ENCODE data around the gene SERPINI1.
A peak's percentile ranks its signal among the peaks of the same experiment; 100 is the strongest.

SERPINI1 gene

DNA sequence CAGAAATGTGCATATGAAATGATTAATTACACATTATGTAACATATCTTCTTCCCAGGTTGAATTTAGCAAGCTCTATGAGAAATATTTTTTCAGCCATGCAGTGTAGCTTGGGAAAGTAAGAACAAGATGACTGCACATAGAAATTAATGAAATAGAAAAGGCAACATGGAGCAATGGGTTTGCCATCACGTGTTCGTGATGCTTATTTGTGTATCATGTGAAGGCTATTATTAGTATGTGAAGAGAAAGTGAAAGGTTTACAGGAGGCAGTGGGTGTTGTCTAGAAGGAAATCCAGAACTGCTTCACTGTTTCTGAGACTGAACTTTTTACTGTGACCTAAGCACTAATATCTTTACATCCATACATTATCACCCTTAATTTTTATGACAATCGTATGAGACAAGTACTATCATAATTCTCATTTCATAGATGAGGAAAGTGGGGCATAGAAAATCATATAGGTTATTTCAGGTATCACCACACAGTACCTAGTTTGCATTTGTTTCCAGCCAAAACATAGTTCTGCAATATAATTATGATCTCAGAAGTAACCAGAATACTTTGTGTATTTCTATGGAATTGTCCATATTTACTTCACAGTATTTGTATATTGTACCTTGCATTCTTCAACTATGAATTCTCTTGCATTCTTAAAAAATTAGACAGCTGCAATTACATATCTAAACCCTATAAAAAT lies 14.9 kb downstream of the SERPINI1 start:
- no peak for TF ChIP-seq CTCF (IDR thresholded peaks at IDR 0.05; ENCODE audit: low read depth, low read length, missing control alignments)
- DNase-seq (ENCODE audit: low read depth): peak; percentile 51
- H3K4me3 ChIP-seq (ENCODE audit: low read depth, low read length): no peak overlapping the region

DNA sequence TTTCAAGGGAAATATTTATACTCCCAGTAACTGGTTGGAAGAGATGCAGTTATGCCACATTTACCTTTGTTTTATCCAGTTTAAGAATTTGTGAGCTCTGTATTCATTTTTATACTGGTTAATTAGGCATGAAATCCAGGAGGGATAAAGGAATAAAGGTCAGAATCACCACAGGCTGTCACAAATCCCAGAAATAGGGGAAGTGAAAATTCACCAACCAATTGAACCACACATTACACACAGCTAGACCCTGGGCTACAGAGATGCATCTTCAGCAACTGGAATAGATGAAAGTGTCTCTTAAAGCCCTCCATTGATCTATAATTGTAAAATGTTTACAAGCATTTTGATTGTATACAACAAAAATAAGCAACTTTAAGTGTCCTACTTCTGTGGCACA lies 18.5 kb downstream of the SERPINI1 start:
- no peak for DNase-seq (ENCODE audit: low read depth)
- H3K4me3 ChIP-seq (ENCODE audit: low read depth, low read length): no peak overlapping the region
- TF ChIP-seq CTCF (IDR thresholded peaks at IDR 0.05; ENCODE audit: low read depth, low read length, missing control alignments): no peak

- H3K4me3 ChIP-seq (ENCODE audit: low read depth, low read length): no peak overlapping the region
- no peak for TF ChIP-seq CTCF (IDR thresholded peaks at IDR 0.05; ENCODE audit: low read depth, low read length, missing control alignments)
- no peak for DNase-seq (ENCODE audit: low read depth)
These were observed 25.8 kb downstream of the SERPINI1 start for GRCh38 chr3:167761302-167761701.

DNA sequence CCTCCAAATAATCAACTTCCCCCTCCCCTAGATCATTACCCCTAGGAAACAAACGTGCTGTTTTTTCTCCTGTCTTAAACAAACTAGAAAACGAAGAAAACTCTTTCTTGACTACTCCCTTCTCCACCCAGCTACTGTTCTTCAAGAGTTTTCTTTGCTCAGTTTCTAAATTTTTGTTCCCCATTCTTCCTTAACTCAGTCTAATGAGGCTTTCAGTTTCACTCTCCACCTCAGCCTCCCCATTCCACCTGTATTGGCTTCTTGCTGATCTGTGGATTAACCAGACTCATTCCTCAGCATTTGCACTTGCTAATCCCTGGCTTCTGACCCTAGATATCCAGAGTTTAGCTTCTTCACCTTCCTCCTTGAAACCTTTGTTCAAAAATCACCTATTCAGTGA lies 26.8 kb downstream of the SERPINI1 start:
- DNase-seq (ENCODE audit: low read depth): no peak
- TF ChIP-seq CTCF (IDR thresholded peaks at IDR 0.05; ENCODE audit: low read depth, low read length, missing control alignments): no peak
- H3K4me3 ChIP-seq (ENCODE audit: low read depth, low read length): no peak overlapping the region

DNA sequence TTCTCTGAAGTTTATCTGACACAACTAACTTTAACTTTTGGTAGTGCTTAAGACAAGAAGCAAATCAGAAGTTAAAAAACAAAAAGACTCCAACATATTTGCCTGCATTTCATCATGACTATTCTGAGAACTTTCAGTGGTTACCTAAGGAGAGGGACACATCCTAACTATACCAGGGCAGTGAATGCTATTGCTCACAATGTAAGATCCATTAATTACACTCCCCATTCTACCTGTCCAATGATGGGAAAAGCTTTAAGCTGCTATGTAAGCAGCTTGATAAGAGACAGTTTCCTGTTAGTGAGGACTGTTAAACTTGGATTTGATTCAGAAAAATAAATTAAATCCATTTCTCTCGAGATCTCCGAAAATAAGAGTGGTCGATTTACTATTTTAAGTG lies 37.5 kb downstream of the SERPINI1 start:
- DNase-seq (ENCODE audit: low read depth): no peak
- TF ChIP-seq CTCF (IDR thresholded peaks at IDR 0.05; ENCODE audit: low read depth, low read length, missing control alignments): no peak
- no peak overlapping the region for H3K4me3 ChIP-seq (ENCODE audit: low read depth, low read length)

DNA sequence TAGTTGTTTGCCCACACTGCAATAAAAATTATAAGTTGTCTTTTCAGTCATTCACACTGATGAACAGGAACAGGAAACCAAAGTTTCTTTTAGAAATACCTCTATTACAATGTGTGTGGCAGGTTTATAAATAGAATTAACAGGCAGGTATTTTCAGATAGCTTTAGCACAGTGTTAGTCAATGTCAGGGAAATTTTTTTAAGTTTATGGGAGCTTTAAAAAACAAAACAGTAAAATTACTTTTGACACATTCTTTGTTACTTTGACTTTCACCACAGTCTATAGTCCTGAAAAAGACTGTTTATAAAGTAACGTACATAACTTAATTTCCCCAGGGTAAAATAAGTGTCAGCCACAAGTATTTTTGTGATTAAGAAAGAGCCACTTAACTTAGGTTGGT lies 38.1 kb downstream of the SERPINI1 start:
- H3K4me3 ChIP-seq (ENCODE audit: low read depth, low read length): no peak overlapping the region
- TF ChIP-seq CTCF (IDR thresholded peaks at IDR 0.05; ENCODE audit: low read depth, low read length, missing control alignments): no peak
- DNase-seq (ENCODE audit: low read depth): no peak

GRCh38 chr3:167776066-167776685 lies 40.7 kb downstream of the SERPINI1 start:
- no peak overlapping the region for H3K4me3 ChIP-seq (ENCODE audit: low read depth, low read length)
- TF ChIP-seq CTCF (IDR thresholded peaks at IDR 0.05; ENCODE audit: low read depth, low read length, missing control alignments): no peak
- DNase-seq (ENCODE audit: low read depth): no peak
